Tibial nerve (tissue), 3 donors: ENCODE results near the gene SPEN.

Source experiments
- POLR2A ChIP-seq, 2 donors: fragments of 450-650 bp; IDR thresholded peaks; one replicate each; pipeline ENCODE4 v1.6.1; 2017; ENCODE audit warnings: antibody characterized with exemption in 2 of 2, mild to moderate bottlenecking in 2 of 2, moderate library complexity in 2 of 2
- TF ChIP-seq, protein P1 (sequence below), 5 experiments: fragments of 200-600 bp in 3 of 5; fragments of 450-650 bp in 2 of 5; sonication (generic) in 3 of 5; IDR thresholded peaks; one replicate each; pipeline ENCODE4 v1.5.1; 2016 to 2019; ENCODE audit warnings: antibody characterized with exemption in 5 of 5, mild to moderate bottlenecking in 3 of 5, moderate library complexity in 2 of 5

DNA sequence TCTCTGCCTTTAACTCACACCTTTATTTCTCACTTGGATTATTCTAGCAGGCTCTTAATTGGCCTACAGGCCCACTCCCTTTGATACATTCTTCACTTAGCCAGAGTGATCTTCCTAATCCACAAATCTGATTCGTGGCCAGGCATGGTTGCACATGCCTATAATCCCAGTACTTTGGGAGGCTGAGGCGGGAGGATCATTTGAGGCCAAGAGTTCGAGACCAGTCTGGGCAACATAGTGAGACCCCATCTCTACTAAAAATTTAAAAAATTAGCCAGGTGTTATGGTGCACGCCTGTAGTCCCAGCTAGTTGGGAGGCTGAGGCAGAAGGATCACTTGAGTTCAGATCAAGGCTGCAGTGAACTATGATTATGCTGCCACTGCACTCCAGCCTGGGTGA, 126.3 kb downstream of the SPEN start:
- no peak for TF ChIP-seq POLR2A (IDR thresholded peaks at IDR 0.05)
- TF ChIP-seq, protein P1, sequence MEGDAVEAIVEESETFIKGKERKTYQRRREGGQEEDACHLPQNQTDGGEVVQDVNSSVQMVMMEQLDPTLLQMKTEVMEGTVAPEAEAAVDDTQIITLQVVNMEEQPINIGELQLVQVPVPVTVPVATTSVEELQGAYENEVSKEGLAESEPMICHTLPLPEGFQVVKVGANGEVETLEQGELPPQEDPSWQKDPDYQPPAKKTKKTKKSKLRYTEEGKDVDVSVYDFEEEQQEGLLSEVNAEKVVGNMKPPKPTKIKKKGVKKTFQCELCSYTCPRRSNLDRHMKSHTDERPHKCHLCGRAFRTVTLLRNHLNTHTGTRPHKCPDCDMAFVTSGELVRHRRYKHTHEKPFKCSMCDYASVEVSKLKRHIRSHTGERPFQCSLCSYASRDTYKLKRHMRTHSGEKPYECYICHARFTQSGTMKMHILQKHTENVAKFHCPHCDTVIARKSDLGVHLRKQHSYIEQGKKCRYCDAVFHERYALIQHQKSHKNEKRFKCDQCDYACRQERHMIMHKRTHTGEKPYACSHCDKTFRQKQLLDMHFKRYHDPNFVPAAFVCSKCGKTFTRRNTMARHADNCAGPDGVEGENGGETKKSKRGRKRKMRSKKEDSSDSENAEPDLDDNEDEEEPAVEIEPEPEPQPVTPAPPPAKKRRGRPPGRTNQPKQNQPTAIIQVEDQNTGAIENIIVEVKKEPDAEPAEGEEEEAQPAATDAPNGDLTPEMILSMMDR (IDR thresholded peaks at IDR 0.05): no peak
